Activated CD4-positive, alpha-beta T cell treated with anti-CD3 and anti-CD28 coated beads, Interleukin-2, amount 10 ng/mL, durations not matched to agents 24 days and 14 days (primary cell): ENCODE data around the gene USP5. TPM values are rescaled to one million over a fixed set of nuclear protein-coding genes. Genes with fewer than 3 reads are reported as not detected.

Experiments used
- DNase-seq: peaks from one replicate; pipeline ENCODE4 v3.0.0; 2022
- H3K27ac Mint-ChIP-seq: one replicate; pipeline ENCODE4 v1.8.0; 2022; ENCODE audit warnings: mild to moderate bottlenecking, mixed read lengths
- H3K27me3 Mint-ChIP-seq: one replicate; pipeline ENCODE4 v1.8.0; 2022; ENCODE audit warnings: mixed read lengths
- H3K36me3 Mint-ChIP-seq: one replicate; pipeline ENCODE4 v1.8.0; 2022; ENCODE audit warnings: low read depth, mild to moderate bottlenecking, mixed read lengths
- H3K4me1 Mint-ChIP-seq: one replicate; pipeline ENCODE4 v1.8.0; 2021; ENCODE audit warnings: mixed read lengths
- H3K4me3 Mint-ChIP-seq: one replicate; pipeline ENCODE4 v1.8.0; 2022; ENCODE audit warnings: mild to moderate bottlenecking, moderate library complexity, mixed read lengths
- H3K9me3 Mint-ChIP-seq: one replicate; pipeline ENCODE4 v1.8.0; 2021; ENCODE audit warnings: mixed read lengths
- intact Hi-C: fragments of 100-400 bp; cut with micrococcal nuclease; formaldehyde crosslinking; loops from one replicate; pipeline ENCODE4 v1.15.1; 2023
- total RNA-seq: library from RNA; stranded (reverse); gene quantifications from 2 replicates; pipeline ENCODE4 v1.2.3, GENCODE V29; 2022

The USP5 gene
- total RNA-seq, 1 donor from 2014 or later: 121 TPM

DNA sequence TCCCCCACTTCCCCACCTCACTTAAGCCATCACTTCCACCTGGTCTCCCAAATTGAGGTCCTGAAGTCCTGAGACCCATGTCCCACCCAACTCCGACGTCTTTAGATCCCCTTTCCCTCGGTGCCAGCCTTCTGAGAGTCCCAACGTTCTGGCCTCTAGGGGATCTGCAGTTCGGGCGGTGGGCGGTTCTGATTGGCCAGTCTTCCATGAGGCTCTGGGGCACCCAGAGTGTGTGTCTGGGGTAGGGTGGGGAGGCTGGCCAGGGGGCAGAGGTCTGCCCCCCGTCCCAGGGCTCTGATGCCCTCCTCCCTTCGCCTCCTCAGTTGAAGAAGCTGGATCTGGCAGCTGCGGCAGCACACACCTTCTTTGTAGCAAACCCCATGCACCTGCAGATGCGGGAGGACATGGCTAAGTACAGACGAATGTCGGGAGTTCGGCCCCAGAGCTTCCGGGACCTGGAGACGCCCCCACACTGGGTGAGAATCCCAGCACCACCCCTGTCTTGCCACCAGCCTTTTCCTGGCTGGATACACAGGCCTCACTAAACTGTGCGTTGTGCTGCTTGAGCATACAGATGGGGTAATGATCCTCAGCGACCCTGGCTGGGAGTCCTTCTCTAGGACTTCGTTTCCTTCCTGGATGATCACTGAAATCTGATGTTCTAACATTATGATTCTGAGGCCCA is 22.3 kb upstream of the USP5 start:
- Mint-ChIP-seq H3K4me1 (peaks cover 30% of the 10 kb centered on the region), H3K4me3 (peak overlapping the region; percentile 92), H3K9me3 (no peaks in the 10 kb centered on the region), H3K27ac (peak overlapping the region; percentile 87), H3K27me3 (peaks cover 47% of the 10 kb centered on the region), H3K36me3 (peaks cover 2% of the 10 kb centered on the region)
- no peak for DNase-seq
- intact Hi-C loops: loop anchor here (5.0 kb wide), 3 partner anchors 37 to 272 kb away; partner anchors contain the start of genes IFFO1 and PTMS

DNA sequence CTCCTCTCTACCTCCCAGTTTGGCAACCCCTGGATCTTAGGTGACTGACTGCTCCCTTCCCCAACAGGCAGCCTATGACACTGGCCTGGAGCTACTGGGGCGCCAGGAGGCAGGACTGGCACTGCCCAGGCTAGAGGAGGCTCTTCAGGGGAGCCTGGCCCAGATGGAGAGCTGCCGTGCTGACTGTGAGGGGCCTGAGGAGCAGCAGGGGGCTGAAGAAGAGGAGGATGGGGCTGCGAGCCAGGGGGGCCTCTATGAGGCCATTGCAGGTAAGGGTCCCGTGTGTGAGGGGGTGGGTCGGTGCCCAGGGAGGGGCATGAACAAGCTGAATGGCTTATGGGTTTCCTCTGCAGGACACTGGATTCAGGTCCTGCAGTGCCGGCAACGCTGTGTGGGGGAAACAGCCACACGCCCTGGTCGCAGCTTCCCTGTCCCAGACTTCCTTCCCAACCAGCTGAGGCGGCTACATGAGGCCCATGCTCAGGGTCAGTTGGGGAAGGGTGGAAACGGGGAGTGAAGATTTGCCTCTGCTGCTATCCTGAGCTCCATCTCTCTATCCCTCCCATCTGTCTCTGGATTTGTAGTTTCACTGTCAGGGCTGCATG is 21.6 kb upstream of the USP5 start:
- H3K27me3 Mint-ChIP-seq: peaks cover 40% of the 10 kb centered on the region
- DNase-seq: no peak
- H3K4me3 Mint-ChIP-seq: peak overlapping the region; percentile 26

DNA sequence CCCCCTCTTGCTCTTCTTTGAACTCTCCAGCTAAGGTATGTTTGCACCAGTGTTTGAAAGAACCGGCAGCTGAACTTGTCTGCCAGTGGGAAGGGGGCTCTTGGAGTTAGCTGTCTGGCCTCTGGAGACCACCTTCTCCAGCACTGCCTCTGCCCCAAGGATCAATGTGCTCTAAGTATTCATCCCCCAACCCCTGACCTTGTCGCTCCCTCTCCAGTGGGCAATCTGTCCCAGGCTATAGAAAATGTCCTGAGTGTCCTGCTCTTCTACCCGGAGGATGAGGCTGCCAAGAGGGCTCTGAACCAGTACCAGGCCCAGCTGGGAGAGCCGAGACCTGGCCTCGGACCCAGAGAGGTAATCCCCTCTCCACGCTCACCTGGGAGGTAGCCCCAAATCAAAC is 21.0 kb upstream of the USP5 start:
- DNase-seq: no peak
- Mint-ChIP-seq H3K9me3 (no peaks in the 10 kb centered on the region), H3K27ac (no peak overlapping the region), H3K4me1 (peaks cover 24% of the 10 kb centered on the region), H3K4me3 (peak overlapping the region; percentile 26), H3K27me3 (peaks cover 37% of the 10 kb centered on the region), H3K36me3 (peaks cover 2% of the 10 kb centered on the region)
- intact Hi-C loops: no loop called here

More for the DNA sequence above, 21.6 kb upstream of the USP5 start:
- peaks cover 24% of the 10 kb centered on the region for H3K4me1 Mint-ChIP-seq
- no peak overlapping the region for H3K27ac Mint-ChIP-seq
- no peaks in the 10 kb centered on the region for H3K9me3 Mint-ChIP-seq
- intact Hi-C loops: no loop called here
- peaks cover 2% of the 10 kb centered on the region for H3K36me3 Mint-ChIP-seq

DNA sequence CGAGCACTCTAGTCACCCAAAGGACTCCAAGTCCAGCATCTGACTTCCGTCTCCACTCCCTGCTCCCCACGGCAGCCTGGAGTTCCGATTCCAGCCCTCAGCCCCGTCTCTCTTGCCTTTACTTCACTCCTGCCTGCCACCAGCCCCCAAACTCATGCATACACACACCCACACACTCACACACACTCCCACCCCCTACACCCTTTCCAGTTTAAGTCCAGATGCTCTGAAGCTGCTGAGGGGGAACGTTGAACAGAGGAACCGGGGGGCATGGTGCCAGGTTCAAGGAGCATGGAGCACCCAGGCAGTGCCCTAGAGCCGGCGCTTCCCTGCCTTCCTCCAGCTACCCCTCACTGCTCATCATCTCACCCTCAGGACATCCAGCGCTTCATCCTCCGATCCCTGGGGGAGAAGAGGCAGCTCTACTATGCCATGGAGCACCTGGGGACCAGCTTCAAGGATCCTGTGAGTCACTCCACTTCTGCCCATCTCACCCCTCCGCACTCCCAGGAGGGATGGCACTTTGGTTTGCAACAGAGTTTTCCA is 20.4 kb upstream of the USP5 start:
- Mint-ChIP-seq H3K36me3 (peaks cover 2% of the 10 kb centered on the region), H3K9me3 (no peaks in the 10 kb centered on the region), H3K4me3 (no peak overlapping the region), H3K27me3 (peaks cover 34% of the 10 kb centered on the region), H3K27ac (no peak overlapping the region), H3K4me1 (peaks cover 24% of the 10 kb centered on the region)
- intact Hi-C loops: no loop called here
- no peak for DNase-seq

DNA sequence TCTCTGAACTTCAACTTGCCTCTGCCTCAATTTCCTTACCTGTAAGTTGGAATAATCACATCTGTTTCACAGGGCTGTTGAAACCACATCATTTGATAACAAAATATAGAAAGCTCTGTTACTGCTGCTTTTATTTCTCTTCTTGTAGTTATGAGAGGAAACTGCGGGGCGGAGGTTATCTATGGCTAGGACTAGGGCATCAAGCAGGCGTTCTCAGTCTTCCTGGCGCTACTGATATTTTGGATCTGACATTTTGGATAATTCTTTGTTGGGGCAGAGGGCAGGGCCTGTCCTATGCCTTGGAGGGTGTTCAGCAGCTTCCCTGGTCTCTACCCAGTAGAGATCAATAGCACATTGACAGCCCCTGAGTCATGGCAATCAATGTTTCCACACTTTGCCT is 19.8 kb upstream of the USP5 start:
- Mint-ChIP-seq H3K27ac (no peak overlapping the region), H3K9me3 (no peaks in the 10 kb centered on the region)

DNA sequence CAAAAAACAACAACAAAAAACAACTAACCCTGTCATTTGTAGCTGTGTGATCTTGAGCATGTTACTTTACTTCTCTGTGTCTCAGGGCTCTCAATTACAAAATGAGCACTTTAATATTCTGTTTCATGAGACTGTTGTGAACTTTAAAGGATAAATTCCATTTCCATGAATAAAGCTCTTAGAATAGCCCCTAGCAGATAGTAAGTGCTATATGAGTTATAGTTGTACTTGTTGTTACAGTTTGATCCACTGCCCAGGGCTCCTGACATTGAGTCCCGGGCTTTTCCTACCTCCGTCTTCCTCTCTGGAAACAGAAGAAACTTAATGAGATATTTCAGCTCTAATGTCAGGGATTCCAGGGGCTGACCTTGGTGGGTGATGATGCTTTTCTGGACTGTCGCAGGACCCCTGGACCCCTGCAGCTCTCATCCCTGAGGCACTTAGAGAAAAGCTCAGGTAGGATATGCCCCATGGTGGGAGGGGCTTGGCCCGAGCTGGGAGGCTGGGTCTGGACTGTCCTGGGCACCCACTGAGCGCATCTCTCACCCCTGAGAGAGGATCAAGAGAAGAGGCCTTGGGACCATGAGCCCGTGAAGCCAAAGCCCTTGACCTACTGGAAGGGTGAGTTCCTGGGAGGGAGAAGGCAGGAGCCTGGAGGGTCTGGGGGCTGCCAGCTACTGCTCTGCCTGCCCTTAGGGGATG is 18.6 kb upstream of the USP5 start:
- no peak for DNase-seq
- Mint-ChIP-seq H3K36me3 (peaks cover 2% of the 10 kb centered on the region), H3K4me1 (peaks cover 16% of the 10 kb centered on the region), H3K27ac (no peak overlapping the region), H3K27me3 (peaks cover 23% of the 10 kb centered on the region), H3K4me3 (no peak overlapping the region), H3K9me3 (no peaks in the 10 kb centered on the region)
- intact Hi-C loops: no loop called here

More for the DNA sequence above, 19.8 kb upstream of the USP5 start:
- intact Hi-C loops: no loop called here
- peaks cover 31% of the 10 kb centered on the region for H3K27me3 Mint-ChIP-seq
- DNase-seq: no peak
- peaks cover 2% of the 10 kb centered on the region for H3K36me3 Mint-ChIP-seq
- H3K4me1 Mint-ChIP-seq: peaks cover 24% of the 10 kb centered on the region
- no peak overlapping the region for H3K4me3 Mint-ChIP-seq

DNA sequence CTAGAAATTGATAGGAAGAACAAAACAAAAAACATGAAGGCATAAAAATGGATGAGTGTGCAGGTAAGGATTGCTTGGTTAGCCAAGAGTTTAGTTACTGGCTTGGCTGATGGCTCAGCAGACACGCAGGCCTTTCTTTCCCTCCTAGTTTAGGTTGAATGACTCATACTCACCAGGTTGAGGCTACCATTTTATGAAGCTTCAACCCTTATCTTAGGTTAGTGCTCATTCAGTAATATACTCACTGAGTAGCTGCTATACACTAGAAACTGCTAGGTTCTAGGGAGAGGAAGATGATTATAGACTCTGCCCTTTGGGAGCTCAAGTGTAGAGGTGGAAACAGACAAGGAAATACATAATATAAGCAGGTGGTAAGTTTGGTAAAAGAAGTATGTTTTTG is 17.7 kb upstream of the USP5 start:
- Mint-ChIP-seq H3K4me3 (no peak overlapping the region), H3K27ac (peak overlapping the region; percentile 9), H3K9me3 (no peaks in the 10 kb centered on the region), H3K4me1 (peaks cover 11% of the 10 kb centered on the region), H3K27me3 (peaks cover 18% of the 10 kb centered on the region), H3K36me3 (no peaks in the 10 kb centered on the region)
- no peak for DNase-seq
- intact Hi-C loops: no loop called here

DNA sequence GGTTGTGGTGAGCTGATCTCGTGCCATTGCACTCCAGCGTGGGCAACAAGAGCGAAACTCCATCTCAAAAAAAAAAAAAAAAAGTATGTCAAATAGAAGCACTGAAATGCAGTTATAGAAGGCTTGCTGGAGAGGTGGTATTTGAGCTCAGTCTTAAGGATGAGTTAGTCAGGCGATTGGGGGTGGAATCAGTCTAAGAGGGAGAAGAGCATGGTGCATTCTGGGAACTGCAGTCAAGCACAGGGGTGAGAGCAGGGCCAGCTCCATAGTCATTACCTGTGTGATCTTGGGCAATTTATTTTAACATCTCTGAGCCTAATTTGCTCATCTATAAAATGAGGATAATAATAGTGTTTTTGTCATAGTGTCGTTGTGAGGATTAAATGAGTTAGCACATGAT is 17.1 kb upstream of the USP5 start:
- Mint-ChIP-seq H3K4me3 (no peak overlapping the region), H3K36me3 (no peaks in the 10 kb centered on the region), H3K27me3 (peaks cover 18% of the 10 kb centered on the region), H3K9me3 (no peaks in the 10 kb centered on the region), H3K27ac (no peak overlapping the region), H3K4me1 (peaks cover 7% of the 10 kb centered on the region)
- DNase-seq: no peak
- intact Hi-C loops: no loop called here

DNA sequence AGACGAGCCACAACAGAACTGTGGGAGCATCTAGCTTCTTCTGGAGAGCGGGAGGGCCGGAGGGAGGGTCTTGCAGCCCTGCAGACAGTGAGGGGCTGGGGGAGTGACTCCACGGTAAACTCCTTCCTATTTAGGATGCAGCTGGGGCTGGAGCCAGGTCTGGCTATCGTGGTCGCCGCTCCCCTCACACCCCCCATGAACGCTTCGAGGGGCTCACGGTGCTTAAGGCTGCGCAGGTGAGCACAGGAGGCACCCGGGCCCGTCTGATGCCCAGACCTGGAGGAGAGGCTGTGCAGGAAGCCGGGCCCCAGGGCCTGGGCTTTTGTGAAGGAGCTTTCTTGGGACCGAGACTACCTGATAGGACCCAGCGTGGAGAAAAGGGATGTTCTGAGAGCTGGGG is 15.1 kb upstream of the USP5 start:
- Mint-ChIP-seq H3K27me3 (peaks cover 2% of the 10 kb centered on the region), H3K4me1 (peaks cover 7% of the 10 kb centered on the region), H3K36me3 (no peaks in the 10 kb centered on the region), H3K27ac (no peak overlapping the region), H3K4me3 (no peak overlapping the region), H3K9me3 (no peaks in the 10 kb centered on the region)
- no peak for DNase-seq
- intact Hi-C loops: no loop called here

DNA sequence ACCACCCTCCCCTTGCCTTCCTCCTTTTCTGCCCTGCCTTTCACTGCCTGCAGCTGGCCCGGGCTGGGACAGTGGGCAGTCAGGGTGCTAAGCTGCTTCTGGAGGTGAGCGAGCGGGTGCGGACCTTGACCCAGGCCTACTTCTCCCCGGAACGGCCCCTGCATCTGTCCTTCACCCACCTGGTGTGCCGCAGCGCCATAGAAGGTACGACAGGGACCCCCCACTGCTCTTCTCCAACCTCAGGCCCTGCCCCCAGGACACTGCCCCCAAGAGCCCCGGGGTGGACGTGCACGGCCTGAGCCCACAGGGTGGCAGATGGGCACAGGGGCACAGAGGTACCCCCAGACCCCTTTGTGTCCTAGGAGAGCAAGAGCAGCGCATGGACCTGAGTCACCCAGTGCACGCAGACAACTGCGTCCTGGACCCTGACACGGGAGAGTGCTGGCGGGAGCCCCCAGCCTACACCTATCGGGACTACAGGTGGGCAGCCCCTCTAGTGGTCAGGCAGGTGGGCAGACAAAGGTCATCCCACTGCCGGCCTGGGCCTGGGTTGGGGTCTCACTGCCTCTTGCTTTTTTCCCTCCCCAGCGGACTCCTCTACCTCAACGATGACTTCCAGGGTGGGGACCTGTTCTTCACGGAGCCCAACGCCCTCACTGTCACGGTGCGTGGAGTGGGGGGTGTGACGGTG is 14.4 kb upstream of the USP5 start:
- H3K27ac Mint-ChIP-seq: no peak overlapping the region
- H3K4me3 Mint-ChIP-seq: no peak overlapping the region
- intact Hi-C loops: no loop called here
- no peaks in the 10 kb centered on the region for H3K36me3 Mint-ChIP-seq
- DNase-seq: no peak
- H3K9me3 Mint-ChIP-seq: no peaks in the 10 kb centered on the region
- H3K4me1 Mint-ChIP-seq: peaks cover 7% of the 10 kb centered on the region
- H3K27me3 Mint-ChIP-seq: peaks cover 1% of the 10 kb centered on the region

DNA sequence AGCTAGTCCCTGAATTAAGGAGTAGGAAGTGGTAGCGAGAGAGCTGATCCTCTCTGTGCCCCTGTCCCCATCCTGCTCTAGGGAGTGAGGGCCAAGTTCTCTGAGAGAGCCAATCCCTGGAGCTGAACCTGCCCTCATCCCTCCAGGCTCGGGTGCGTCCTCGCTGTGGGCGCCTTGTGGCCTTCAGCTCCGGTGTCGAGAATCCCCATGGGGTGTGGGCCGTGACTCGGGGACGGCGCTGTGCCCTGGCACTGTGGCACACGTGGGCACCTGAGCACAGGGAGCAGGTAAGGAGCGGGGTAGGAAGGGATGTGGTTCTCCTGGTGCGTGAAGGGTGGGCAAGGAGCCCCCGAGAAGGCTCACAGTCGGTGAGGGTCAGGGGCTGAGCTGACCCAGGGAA is 13.1 kb upstream of the USP5 start:
- no peak overlapping the region for H3K27ac Mint-ChIP-seq
- peaks cover 1% of the 10 kb centered on the region for H3K27me3 Mint-ChIP-seq
- H3K9me3 Mint-ChIP-seq: no peaks in the 10 kb centered on the region

DNA sequence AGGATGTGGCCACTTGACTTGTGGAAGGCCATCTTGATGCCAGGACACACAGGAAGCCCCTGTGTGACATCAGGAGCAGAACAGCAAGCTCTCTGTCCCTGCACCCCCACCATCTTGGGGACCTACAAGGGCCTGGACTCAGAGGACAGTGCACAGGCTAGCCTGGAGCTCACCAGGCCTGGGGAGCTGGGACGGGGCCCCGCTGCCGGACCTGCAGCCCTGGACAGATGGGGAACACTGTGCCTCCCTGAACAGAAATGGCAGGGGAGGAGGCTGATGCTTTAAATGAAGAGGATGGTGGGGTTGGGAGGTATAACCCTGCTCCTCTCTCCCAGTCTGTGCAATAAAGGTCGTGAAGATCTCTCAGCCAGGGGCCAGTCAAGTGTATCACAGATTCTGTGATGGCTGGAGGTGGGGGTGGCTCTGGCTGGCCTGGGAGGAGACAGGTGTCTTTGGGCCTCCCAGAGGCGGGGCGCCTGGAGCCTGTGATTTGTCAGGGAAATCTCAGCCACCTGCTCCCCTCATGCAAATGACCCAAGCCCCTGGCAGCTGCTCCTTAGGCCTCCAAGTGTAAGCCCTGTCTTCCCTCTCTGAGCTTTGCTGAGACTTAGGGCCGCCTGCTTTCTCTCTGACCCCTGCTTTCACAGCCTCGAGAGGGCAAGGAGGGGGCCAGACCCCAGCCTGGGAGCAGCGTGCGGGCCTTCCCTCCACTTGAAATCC is 12.3 kb upstream of the USP5 start:
- Mint-ChIP-seq H3K9me3 (no peaks in the 10 kb centered on the region), H3K27ac (no peak overlapping the region), H3K36me3 (peaks cover under 1% of the 10 kb centered on the region), H3K4me3 (no peak overlapping the region), H3K27me3 (no peaks in the 10 kb centered on the region), H3K4me1 (peaks cover 2% of the 10 kb centered on the region)
- DNase-seq: no peak
- intact Hi-C loops: no loop called here

More for the DNA sequence above, 13.1 kb upstream of the USP5 start:
- no peak overlapping the region for H3K4me3 Mint-ChIP-seq
- intact Hi-C loops: no loop called here
- no peak for DNase-seq
- peaks cover 7% of the 10 kb centered on the region for H3K4me1 Mint-ChIP-seq
- no peaks in the 10 kb centered on the region for H3K36me3 Mint-ChIP-seq

DNA sequence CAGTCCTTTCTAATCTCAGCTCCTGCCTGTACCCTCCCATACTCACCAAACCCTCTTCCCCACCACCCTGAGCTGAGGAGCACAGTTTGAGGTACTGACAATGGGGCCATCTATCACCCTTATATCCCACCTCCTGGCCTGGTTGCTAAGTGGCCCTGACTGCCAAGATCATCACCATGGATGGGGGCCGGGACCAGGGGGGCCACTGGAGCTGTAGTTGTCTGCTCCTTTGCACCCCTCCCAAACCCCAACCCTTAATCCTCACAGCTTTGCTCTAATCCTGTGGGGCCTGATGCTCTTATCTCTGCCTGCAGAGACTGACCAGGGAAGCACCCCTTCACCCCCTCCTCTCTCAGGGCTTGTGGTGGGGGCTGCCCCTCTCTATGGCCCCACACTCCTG is 11.6 kb upstream of the USP5 start:
- intact Hi-C loops: no loop called here
- H3K4me3 Mint-ChIP-seq: no peak overlapping the region
- no peaks in the 10 kb centered on the region for H3K9me3 Mint-ChIP-seq
- H3K27me3 Mint-ChIP-seq: no peaks in the 10 kb centered on the region
- no peak overlapping the region for H3K27ac Mint-ChIP-seq
- H3K36me3 Mint-ChIP-seq: peaks cover 4% of the 10 kb centered on the region
- DNase-seq: no peak
- H3K4me1 Mint-ChIP-seq: peaks cover 4% of the 10 kb centered on the region
